ENCODE results near the gene TMPRSS6. TPM values are rescaled to one million over a fixed set of nuclear protein-coding genes. Genes with fewer than 3 reads are reported as not detected.
A peak's percentile ranks its signal among the peaks of the same experiment; 100 is the strongest.

Gene TMPRSS6
- total RNA-seq, 1 experiment from 2014 or later, result not detected

DNA sequence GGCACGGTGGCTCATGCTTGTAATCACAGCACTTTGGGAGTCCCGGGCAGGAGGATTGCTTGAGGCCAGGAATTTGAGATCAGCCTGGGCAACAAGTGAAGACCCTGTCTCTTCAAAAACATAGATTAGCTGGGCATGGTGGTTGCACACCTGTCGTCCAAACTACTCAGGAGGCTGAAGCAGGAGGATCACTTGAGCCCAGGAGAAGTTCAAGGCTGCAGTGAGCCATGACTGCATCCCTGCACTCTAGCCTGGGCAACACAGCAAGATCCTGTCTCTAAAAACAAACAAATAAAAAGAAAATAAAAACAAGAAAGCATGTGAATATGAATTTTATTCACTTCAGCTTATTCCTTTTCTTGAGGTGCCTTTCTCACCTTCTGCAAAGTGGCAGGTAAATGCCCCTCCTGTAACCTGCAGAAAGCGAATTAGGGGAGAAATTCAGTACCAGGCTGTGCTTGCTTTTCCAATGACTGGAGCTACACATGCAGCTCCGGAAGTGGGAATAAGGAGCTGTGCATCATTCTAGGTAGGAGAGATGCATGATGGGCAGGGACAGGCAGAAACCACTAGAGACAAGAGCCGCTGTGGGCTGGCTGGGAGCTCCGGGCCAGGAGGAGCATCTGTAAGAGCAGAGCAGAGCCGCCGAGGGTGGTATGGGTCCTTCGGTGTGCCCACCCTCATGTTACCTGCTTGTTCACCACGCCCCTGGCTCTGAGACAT lies 72.7 kb downstream of the TMPRSS6 start:
- in situ Hi-C loops (cut with HindIII; ENCODE audit: low pct_unique_long_range_greater_than_20kb, low sequenced_read_pairs), result no loop called here
- no peak for DNase-seq (ENCODE audit: low read depth, low spot score)

- in situ Hi-C loops (cut with HindIII; ENCODE audit: low pct_unique_long_range_greater_than_20kb, low sequenced_read_pairs), result no loop called here
- DNase-seq (ENCODE audit: low read depth, low spot score), result no peak
These were observed 75.7 kb downstream of the TMPRSS6 start for GRCh38 chr22:37033605-37034430.

DNA sequence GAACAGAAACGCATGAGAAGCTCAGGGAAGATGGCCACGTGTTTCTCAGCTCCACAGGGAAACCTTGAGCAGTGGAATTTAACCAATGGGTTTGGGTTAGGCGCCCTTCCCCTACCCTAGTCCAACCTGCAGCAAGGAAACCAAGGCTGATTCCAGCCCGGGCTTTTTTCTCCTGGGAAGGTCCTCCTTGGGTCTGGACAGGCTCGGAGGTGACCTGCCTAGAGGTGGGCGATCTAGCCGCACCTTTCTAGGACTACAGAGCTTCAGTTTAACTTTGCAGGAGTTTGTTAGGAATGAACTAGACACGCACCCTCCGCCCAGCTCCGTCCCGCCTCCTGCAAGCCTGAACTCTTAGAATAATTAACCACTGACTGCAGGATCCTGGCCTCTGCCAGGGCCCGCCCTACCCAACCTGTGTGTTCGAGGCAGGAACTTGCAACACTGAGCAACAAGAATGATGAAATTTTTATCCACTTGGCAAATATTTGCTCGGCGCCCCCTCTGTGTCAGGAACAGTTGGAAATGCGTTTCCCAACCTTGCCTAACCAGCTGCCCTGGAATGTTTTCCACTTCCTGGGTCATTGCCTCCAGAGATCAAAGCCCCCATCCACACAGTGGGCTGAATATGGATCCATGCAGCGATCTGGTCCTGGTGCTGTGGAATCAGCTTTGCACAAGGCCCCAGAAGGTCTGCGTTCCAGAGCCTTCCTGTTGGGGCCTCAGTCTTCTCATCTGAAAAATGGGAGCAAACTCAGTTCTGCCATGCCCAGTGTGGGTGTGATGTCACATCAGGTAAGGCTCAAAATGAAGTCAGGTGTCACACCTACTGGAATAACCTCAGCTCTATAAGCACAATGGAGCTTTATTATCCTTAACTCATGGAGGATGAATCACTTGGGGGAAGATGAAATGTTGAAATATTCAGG lies 76.7 kb downstream of the TMPRSS6 start:
- in situ Hi-C loops (cut with HindIII; ENCODE audit: low pct_unique_long_range_greater_than_20kb, low sequenced_read_pairs), result no loop called here
- DNase-seq (ENCODE audit: low read depth, low spot score), result no peak

DNA sequence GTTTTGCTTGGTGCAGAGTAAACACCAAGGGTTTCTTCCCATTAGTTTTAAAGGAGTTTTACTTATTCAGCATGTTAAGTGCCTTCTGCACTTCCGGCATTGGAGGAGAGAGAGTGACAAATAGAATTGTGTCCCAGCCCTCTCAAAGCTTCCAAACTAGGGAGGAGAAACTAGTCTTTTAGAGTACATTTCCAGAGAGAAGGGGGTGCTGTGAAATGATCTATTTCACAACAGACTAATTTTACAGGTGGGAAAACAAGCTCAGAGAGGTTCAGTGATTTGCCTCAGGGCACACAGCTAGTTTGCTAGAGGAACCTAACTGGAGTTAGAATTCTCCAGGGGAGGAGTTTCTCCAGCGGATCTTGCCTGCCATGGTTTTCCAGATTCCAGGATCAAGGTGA lies 77.4 kb downstream of the TMPRSS6 start:
- in situ Hi-C loops (cut with HindIII; ENCODE audit: low pct_unique_long_range_greater_than_20kb, low sequenced_read_pairs), result no loop called here
- DNase-seq (ENCODE audit: low read depth, low spot score), result no peak

DNA sequence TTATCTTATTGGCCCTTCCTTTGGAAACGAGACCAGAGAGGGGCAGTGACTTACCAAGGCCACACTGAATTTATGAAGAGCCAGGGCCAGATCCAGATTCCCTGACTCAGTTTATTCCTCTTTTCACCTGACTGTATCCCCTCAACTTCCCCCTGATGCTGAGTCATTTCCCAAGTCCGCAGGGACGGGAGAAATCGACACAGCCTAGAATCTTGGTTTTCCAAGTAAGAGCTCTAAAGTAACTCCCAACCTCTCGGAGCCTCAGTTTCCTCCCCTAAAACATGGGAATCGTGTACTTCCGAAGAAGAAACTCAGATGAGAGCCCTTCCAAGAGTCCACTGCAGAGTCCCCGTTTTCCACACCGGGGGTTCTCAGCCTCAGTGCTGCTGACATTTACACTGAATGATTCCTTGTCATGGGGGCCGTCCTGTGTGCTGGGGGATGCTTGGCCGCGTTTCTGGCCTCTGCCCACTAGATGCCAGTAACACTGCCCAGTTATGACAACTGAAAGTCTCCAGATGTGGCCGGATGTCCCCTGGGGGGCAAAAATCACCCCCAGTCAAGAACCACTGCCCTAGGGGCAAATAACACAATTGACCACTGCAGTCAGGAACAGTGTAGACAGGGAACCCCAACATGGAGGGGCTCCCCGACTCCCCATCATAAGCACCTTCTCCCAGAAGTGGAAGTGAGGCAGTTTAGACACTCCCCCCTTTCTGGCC lies 78.8 kb downstream of the TMPRSS6 start:
- in situ Hi-C loops (cut with HindIII; ENCODE audit: low pct_unique_long_range_greater_than_20kb, low sequenced_read_pairs), result no loop called here

GRCh38 chr22:37028692-37029674 lies 80.5 kb downstream of the TMPRSS6 start:
- no peak for DNase-seq (ENCODE audit: low read depth, low spot score)
- in situ Hi-C loops (cut with HindIII; ENCODE audit: low pct_unique_long_range_greater_than_20kb, low sequenced_read_pairs), result no loop called here

More for the DNA sequence above, 78.8 kb downstream of the TMPRSS6 start:
- DNase-seq (ENCODE audit: low read depth, low spot score), result no peak

GRCh38 chr22:37027556-37027955 lies 82.0 kb downstream of the TMPRSS6 start:
- in situ Hi-C loops (cut with HindIII; ENCODE audit: low pct_unique_long_range_greater_than_20kb, low sequenced_read_pairs), result no loop called here
- no peak for DNase-seq (ENCODE audit: low read depth, low spot score)

GRCh38 chr22:37026325-37026724 lies 83.2 kb downstream of the TMPRSS6 start:
- in situ Hi-C loops (cut with HindIII; ENCODE audit: low pct_unique_long_range_greater_than_20kb, low sequenced_read_pairs), result no loop called here

DNA sequence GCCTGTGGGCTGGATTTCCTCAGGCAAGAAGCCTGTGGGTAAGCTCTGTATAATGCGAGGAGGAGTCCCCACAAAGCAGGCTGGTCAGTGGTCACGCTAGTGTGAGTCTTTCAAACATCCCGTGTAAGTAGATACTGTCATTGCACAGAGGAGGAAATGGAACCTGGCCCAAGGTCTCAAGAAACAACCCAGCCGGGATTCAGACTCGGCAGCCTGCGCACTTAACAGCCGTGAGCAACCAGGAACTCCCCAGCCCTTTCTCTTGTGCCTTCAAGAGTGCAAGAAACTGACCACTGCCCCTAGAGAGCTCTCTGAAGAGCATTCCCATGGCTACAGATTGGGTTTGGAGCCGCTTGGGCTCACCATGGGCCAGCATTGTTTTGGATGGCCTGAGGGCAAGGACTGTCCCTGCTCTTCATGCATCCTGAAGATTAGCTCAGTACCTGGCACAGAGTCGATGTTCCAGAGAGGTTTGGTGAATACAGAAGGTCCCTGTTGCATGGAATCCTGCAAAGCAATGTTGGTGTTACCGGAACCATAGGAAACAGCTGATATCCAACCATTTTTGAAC lies 83.9 kb downstream of the TMPRSS6 start:
- DNase-seq (ENCODE audit: low read depth, low spot score), result no peak
- in situ Hi-C loops (cut with HindIII; ENCODE audit: low pct_unique_long_range_greater_than_20kb, low sequenced_read_pairs), result no loop called here

More at GRCh38 chr22:37026325-37026724, 83.2 kb downstream of the TMPRSS6 start:
- no peak for DNase-seq (ENCODE audit: low read depth, low spot score)

GRCh38 chr22:37024339-37025157 lies 85.0 kb downstream of the TMPRSS6 start:
- in situ Hi-C loops (cut with HindIII; ENCODE audit: low pct_unique_long_range_greater_than_20kb, low sequenced_read_pairs), result no loop called here
- no peak for DNase-seq (ENCODE audit: low read depth, low spot score)

DNA sequence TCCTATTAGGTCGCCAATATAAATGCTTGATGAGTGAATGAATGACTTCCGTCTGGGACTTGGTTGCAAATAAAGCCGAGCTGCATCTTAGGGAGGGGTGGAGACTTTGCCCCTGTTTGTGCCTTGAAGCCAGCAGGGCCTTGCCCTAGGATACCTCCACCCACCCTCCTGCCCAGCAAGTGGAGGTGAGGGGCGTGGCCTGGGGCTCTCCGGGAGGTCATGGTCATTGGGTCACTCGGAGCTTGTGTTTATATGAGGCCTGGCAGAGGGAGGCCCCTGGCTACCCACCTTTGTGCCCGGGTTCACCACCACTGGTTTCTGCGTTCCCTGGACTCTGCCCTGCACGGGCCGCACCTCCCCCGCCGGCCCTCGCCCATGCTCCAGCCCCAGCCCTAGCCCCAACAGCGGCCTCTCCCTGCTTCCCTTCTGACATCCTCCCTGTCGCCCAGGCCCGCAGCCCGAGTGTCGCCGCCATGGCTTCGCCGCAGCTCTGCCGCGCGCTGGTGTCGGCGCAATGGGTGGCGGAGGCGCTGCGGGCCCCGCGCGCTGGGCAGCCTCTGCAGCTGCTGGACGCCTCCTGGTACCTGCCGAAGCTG lies 85.7 kb downstream of the TMPRSS6 start:
- in situ Hi-C loops (cut with HindIII; ENCODE audit: low pct_unique_long_range_greater_than_20kb, low sequenced_read_pairs), result no loop called here
- DNase-seq (ENCODE audit: low read depth, low spot score), result no peak

DNA sequence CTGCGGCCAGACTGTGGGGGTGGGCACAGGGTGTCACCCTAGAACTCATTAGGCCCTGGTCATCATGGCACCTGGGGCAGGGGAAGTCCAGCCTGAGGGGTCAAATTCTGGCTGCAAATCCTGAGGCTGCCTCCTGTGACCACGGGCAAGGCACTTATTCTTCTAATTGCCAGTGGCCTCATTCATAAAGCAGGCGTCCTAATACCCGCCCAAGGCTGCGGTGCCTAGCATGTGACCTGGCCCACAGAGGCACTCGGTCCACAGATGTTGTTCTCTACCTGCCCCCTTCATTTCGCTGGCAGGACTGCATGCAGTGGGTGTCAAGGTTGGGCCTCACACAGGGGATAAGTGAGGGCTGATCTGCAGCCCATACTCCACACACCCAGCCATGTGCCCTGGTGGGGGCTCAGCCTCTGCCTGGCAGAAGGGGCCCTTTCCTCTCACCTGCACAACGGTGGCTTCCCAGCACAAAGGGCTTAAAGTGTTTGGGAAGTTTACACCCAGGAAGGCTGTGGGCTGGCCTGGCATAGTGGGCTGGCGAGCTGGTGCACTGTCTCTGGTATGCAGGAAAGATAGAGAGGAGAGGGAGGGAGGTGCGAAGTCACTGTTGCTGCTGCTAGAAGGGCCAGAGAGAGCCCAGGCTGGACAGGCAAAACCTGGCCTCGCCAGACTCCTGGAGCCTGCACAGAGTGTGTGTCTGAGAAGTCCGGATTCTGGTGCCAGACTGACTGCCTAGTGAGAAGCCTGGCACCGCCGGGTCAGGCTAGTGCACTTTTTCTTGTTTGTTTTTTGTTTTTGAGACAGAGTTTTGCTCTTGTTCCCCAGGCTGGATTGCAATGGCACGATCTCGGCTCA lies 86.8 kb downstream of the TMPRSS6 start:
- in situ Hi-C loops (cut with HindIII; ENCODE audit: low pct_unique_long_range_greater_than_20kb, low sequenced_read_pairs), result no loop called here
- peak; percentile 16 for DNase-seq (ENCODE audit: low read depth, low spot score)

DNA sequence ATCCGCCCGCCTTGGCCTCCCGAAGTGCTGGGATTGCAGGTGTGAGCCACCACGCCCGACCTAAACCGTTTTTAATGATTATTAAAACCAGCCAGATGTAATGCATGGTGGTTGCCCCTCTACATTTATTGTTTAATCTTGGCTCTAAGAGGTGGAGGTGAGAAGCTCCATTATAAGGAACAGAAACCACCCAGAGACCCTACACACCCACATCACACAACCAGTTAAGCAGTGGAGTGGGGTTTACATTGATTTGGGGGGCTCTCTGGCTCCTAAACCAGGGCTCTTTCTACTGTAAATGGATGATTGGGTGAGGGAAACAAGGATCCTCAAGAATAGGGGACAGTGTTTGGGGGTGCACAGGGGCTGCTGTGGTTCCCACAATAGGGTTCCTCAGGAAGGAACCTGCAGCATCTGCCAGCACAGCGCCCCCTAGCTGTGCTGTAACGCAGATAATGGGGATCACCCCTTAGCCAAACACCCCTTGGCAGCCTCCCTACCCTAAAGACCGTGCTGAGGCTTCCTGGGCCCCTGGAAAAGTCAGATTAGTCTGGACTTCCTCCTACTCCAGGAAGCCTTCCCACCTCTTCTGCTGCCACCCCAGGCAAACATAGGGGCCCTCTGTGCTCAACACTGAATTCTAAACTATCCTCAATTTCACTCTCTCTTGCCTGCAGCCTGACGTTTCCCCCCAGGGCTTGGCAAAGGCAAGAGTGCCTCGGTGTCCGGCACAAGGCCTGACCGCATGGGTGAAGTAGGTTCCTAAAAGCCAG lies 87.6 kb downstream of the TMPRSS6 start:
- in situ Hi-C loops (cut with HindIII; ENCODE audit: low pct_unique_long_range_greater_than_20kb, low sequenced_read_pairs), result no loop called here
- DNase-seq (ENCODE audit: low read depth, low spot score), result peak; percentile 51
